Mesenchymal stem cell (in vitro differentiated cells and primary cell): ENCODE data around the gene RAP1GAP.

ENCODE experiments used
- DNase-seq: peaks from one replicate; pipeline ENCODE4 v3.0.0-alpha.2; 2013
- H2AFZ ChIP-seq: one replicate; pipeline ENCODE4 v1.6.1; 2013; ENCODE audit warnings: low read depth, mild to moderate bottlenecking, control low read depth, inconsistent platforms, low read length, moderate library complexity
- H2AK5ac ChIP-seq: 2 replicates; pipeline ENCODE4 v1.6.1; 2013; ENCODE audit warnings: low read length, moderate library complexity, mild to moderate bottlenecking, inconsistent platforms; ENCODE audit not compliant: severe bottlenecking
- H2BK120ac ChIP-seq: one replicate; pipeline ENCODE4 v1.6.1; 2013; ENCODE audit warnings: low read depth, mild to moderate bottlenecking, inconsistent platforms, low read length, moderate library complexity
- H2BK12ac ChIP-seq, 2 experiments: one replicate each; pipeline ENCODE4 v1.6.1; 2013; ENCODE audit warnings: inconsistent platforms in 2 of 2, low read length in 2 of 2, mild to moderate bottlenecking in 2 of 2, moderate library complexity in 2 of 2, control low read depth in 1 of 2
- H2BK15ac ChIP-seq: one replicate; pipeline ENCODE4 v1.6.1; 2013; ENCODE audit warnings: mild to moderate bottlenecking, low read depth, inconsistent platforms; ENCODE audit not compliant: poor library complexity, severe bottlenecking
- H2BK5ac ChIP-seq: 2 replicates; pipeline ENCODE4 v1.6.1; 2013; ENCODE audit warnings: low read depth, mild to moderate bottlenecking, low read length, control low read depth, inconsistent platforms; ENCODE audit not compliant: poor library complexity, severe bottlenecking
- H3K14ac ChIP-seq, 2 experiments: one replicate each; pipeline ENCODE4 v1.6.1; 2013; ENCODE audit warnings: inconsistent platforms in 2 of 2, low read length in 2 of 2, control low read depth in 1 of 2, mild to moderate bottlenecking in 1 of 2, moderate library complexity in 1 of 2
- H3K18ac ChIP-seq, 2 experiments: one replicate each; pipeline ENCODE4 v1.6.1; 2013; ENCODE audit warnings: inconsistent platforms in 2 of 2, low read length in 2 of 2, control low read depth in 1 of 2, low read depth in 1 of 2, mild to moderate bottlenecking in 1 of 2
- H3K23ac ChIP-seq, 2 experiments: one replicate each; pipeline ENCODE4 v1.6.1; 2013; ENCODE audit warnings: inconsistent platforms in 2 of 2, low read length in 2 of 2, mild to moderate bottlenecking in 2 of 2, moderate library complexity in 2 of 2, control low read depth in 1 of 2
- H3K27ac ChIP-seq: 2 replicates; pipeline ENCODE4 v1.5.1; 2013; ENCODE audit warnings: mild to moderate bottlenecking, moderate library complexity, low read length, control low read depth, inconsistent platforms; ENCODE audit not compliant: poor library complexity, severe bottlenecking
- H3K27me3 ChIP-seq, 2 experiments: 2 replicates each; pipeline versions ENCODE4 v1.6.1 to v1.7.0; 2013; ENCODE audit warnings: low read length in 2 of 2, mild to moderate bottlenecking in 2 of 2, moderate library complexity in 2 of 2, control low read depth in 1 of 2, inconsistent platforms in 1 of 2; ENCODE audit not compliant: control insufficient read depth in 1 of 2, insufficient read depth in 1 of 2
- H3K36me3 ChIP-seq, 2 experiments: 2 replicates each; pipeline versions ENCODE4 v1.6.1 to v1.7.0; 2013; ENCODE audit warnings: low read length in 2 of 2, control low read depth in 1 of 2, inconsistent platforms in 1 of 2, low read depth in 1 of 2, mild to moderate bottlenecking in 1 of 2; ENCODE audit not compliant: insufficient read depth in 2 of 2, control insufficient read depth in 1 of 2
- H3K4ac ChIP-seq, 2 experiments: one replicate each; pipeline ENCODE4 v1.6.1; 2013; ENCODE audit warnings: inconsistent platforms in 2 of 2, low read length in 2 of 2, mild to moderate bottlenecking in 2 of 2, moderate library complexity in 2 of 2, control low read depth in 1 of 2, low read depth in 1 of 2
- H3K4me1 ChIP-seq: 2 replicates; pipeline ENCODE4 v1.6.1; 2013; ENCODE audit warnings: low read depth, low read length, control low read depth; ENCODE audit not compliant: control insufficient read depth, insufficient read depth
- H3K4me2 ChIP-seq: 2 replicates; pipeline ENCODE4 v1.6.1; 2013; ENCODE audit warnings: low read length, mild to moderate bottlenecking, inconsistent platforms; ENCODE audit not compliant: poor library complexity, severe bottlenecking
- H3K4me3 ChIP-seq, 2 experiments: 2 replicates each; pipeline versions ENCODE4 v1.5.1 to v1.7.0; 2013; ENCODE audit warnings: low read length in 2 of 2, mild to moderate bottlenecking in 2 of 2, control low read depth in 1 of 2, low read depth in 1 of 2; ENCODE audit not compliant: insufficient read depth in 1 of 2
- H3K79me1 ChIP-seq: replicated peaks from 2 replicates; pipeline ENCODE4 v1.6.1; 2013; ENCODE audit warnings: mild to moderate bottlenecking, control low read depth, low read length, inconsistent platforms; ENCODE audit not compliant: poor library complexity, severe bottlenecking
- H3K9ac ChIP-seq: 2 replicates; pipeline ENCODE4 v1.7.0; 2013; ENCODE audit warnings: mild to moderate bottlenecking, low read length, moderate library complexity
- H3K9me3 ChIP-seq: 2 replicates; pipeline ENCODE4 v1.7.0; 2013; ENCODE audit warnings: mild to moderate bottlenecking, low read length; ENCODE audit not compliant: control insufficient read depth
- H4K8ac ChIP-seq: one replicate; pipeline ENCODE4 v1.6.1; 2013; ENCODE audit warnings: inconsistent platforms, mild to moderate bottlenecking, low read length, moderate library complexity
- H4K91ac ChIP-seq: one replicate; pipeline ENCODE4 v1.6.1; 2013; ENCODE audit warnings: mild to moderate bottlenecking, low read length, inconsistent platforms
- WGBS: methylation state at CpG from one replicate; pipeline ENCODE4 v1.1.7; 2013; ENCODE audit warnings: mixed read lengths; 5-methylcytosine and 5-hydroxymethylcytosine counted together

RAP1GAP gene

GRCh38 chr1:21594935-21595897 lies 73.9 kb downstream of the RAP1GAP start:
- H3K14ac ChIP-seq = no peak overlapping the region
- DNase-seq = peak; percentile 64
- H2BK12ac ChIP-seq = no peak overlapping the region
- no peak overlapping the region for H3K9ac ChIP-seq
- H3K4ac ChIP-seq = no peak overlapping the region
- peaks cover 29 to 76% of the 10 kb centered on the region in 2 experiments for H3K27me3 ChIP-seq
- no peak overlapping the region for H3K4me2 ChIP-seq
- no peaks in the 10 kb centered on the region for H3K9me3 ChIP-seq
- WGBS = 71% methylated on average over 23 of the region's 26 CpGs
- no peak overlapping the region for H4K91ac ChIP-seq
- no peak overlapping the region for H2BK15ac ChIP-seq
- H3K79me1 ChIP-seq = no peaks in the 10 kb centered on the region
- no peak overlapping the region for H2AFZ ChIP-seq
- H3K4me1 ChIP-seq = peaks cover 7% of the 10 kb centered on the region
- H2AK5ac ChIP-seq = no peak overlapping the region
- H3K36me3 ChIP-seq = no peaks in the 10 kb centered on the region
- H3K4me3 ChIP-seq = no peak overlapping the region
- no peak overlapping the region for H4K8ac ChIP-seq
- no peak overlapping the region for H2BK120ac ChIP-seq
- H3K18ac ChIP-seq = no peak overlapping the region
- H3K23ac ChIP-seq = no peak overlapping the region
- H3K27ac ChIP-seq = no peak overlapping the region
- no peak overlapping the region for H2BK5ac ChIP-seq

GRCh38 chr1:21594501-21594900 lies 74.7 kb downstream of the RAP1GAP start:
- no peak overlapping the region for H3K4ac ChIP-seq
- peaks cover 11% of the 10 kb centered on the region for H3K4me1 ChIP-seq
- H2BK5ac ChIP-seq = no peak overlapping the region
- no peaks in the 10 kb centered on the region for H3K79me1 ChIP-seq
- H2AFZ ChIP-seq = no peak overlapping the region
- DNase-seq = no peak
- WGBS = 64% methylated on average over 10 of the region's 11 CpGs
- H3K18ac ChIP-seq = no peak overlapping the region
- H4K91ac ChIP-seq = no peak overlapping the region
- H4K8ac ChIP-seq = no peak overlapping the region
- H2AK5ac ChIP-seq = no peak overlapping the region
- H2BK15ac ChIP-seq = no peak overlapping the region
- H2BK12ac ChIP-seq = no peak overlapping the region
- no peak overlapping the region for H3K27ac ChIP-seq
- H3K4me2 ChIP-seq = no peak overlapping the region
- no peak overlapping the region for H3K4me3 ChIP-seq
- H2BK120ac ChIP-seq = no peak overlapping the region
- no peak overlapping the region for H3K14ac ChIP-seq
- H3K27me3 ChIP-seq = peaks cover 26 to 75% of the 10 kb centered on the region in 2 experiments
- no peaks in the 10 kb centered on the region for H3K36me3 ChIP-seq
- H3K23ac ChIP-seq = no peak overlapping the region
- H3K9ac ChIP-seq = no peak overlapping the region
- no peaks in the 10 kb centered on the region for H3K9me3 ChIP-seq

DNA sequence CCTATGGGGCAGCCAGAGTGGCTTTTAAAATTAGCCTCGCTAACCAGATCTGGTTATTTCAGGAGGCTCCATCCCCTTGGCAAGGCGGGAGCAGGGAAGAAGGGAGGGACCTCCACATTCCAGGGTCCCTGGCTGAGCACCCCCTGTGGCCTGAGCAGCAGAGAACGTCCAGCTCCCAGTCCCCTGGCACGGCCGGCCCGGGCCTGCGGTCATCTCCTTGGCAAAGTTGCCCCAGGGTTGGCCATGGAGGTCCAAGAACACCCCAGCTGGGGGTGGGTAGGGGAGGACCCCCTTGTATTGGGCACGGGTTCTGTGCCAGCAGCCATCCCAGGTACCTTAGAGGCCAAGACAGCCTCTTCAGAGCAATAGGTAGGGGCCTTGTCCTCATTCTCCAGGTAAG lies 75.9 kb downstream of the RAP1GAP start:
- Histone ChIP-seq H2BK120ac (no peak overlapping the region), H3K27me3 (peaks cover 16 to 73% of the 10 kb centered on the region in 2 experiments), H3K18ac (no peak overlapping the region), H3K27ac (no peak overlapping the region), H3K4me3 (no peak overlapping the region), H2AFZ (no peak overlapping the region), H3K4me2 (no peak overlapping the region), H3K79me1 (no peaks in the 10 kb centered on the region), H2BK12ac (no peak overlapping the region), H2BK15ac (no peak overlapping the region), H3K9me3 (no peaks in the 10 kb centered on the region), H4K8ac (no peak overlapping the region), H3K14ac (no peak overlapping the region), H3K4ac (no peak overlapping the region), H3K9ac (no peak overlapping the region), H3K4me1 (peaks cover 13% of the 10 kb centered on the region), H2AK5ac (no peak overlapping the region), H2BK5ac (no peak overlapping the region), H3K23ac (no peak overlapping the region), H4K91ac (no peak overlapping the region), H3K36me3 (no peaks in the 10 kb centered on the region)
- no peak for DNase-seq
- 71% methylated on average over 8 of the region's 8 CpGs for WGBS

DNA sequence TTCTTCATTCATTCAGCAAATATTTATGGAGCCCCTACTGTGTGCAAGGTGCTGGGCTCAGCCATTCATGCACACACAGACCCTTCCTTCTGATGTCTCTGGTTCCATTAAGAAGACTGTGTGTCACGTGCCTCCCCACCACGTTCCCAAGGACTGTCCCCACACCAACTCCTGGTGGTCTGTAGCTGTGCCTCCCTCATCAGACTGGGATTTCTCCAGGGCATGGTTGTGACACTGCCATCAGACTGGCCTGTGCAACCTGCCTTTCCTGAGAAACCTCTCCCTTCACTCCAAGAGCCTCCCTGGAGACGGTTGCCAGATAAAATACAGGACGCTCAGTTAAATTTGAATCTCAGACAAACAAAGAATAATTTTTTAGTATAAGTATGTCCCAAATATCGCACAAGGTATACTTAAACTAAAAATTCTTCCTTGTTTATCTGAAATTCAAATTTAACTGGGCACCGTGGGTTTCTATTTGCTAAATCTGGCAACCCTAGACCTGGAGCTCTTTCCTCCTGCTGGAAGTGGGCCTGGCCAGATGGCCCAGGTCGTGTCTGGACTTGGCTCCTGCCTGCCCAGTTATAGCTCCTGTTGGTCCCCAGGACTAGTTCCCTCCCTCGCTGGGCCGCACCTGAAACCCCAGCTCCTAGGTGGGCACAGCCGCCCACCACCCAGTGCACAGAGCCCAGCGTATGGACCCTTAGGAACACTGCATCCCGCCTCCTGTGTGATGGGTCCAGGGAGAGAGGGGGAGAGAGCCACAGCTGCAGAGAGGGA lies 76.9 kb downstream of the RAP1GAP start:
- no peak overlapping the region for H3K18ac ChIP-seq
- H3K27me3 ChIP-seq = peaks cover 16 to 64% of the 10 kb centered on the region in 2 experiments
- no peak overlapping the region for H3K14ac ChIP-seq
- no peak overlapping the region for H2BK120ac ChIP-seq
- no peak overlapping the region for H2AK5ac ChIP-seq
- no peak overlapping the region for H3K4me3 ChIP-seq
- H3K9me3 ChIP-seq = no peaks in the 10 kb centered on the region
- peak overlapping the region; percentile 5 for H4K8ac ChIP-seq
- no peak for DNase-seq
- 79% methylated on average over 10 of the region's 12 CpGs for WGBS
- no peaks in the 10 kb centered on the region for H3K36me3 ChIP-seq
- H3K4me1 ChIP-seq = peaks cover 16% of the 10 kb centered on the region
- H3K27ac ChIP-seq = no peak overlapping the region
- H3K79me1 ChIP-seq = no peaks in the 10 kb centered on the region
- H2BK12ac ChIP-seq = no peak overlapping the region
- no peak overlapping the region for H3K4me2 ChIP-seq
- no peak overlapping the region for H3K9ac ChIP-seq
- H2BK5ac ChIP-seq = no peak overlapping the region
- no peak overlapping the region for H3K4ac ChIP-seq
- H3K23ac ChIP-seq = no peak overlapping the region
- no peak overlapping the region for H4K91ac ChIP-seq
- no peak overlapping the region for H2AFZ ChIP-seq
- H2BK15ac ChIP-seq = no peak overlapping the region
